K562 (cell line): ENCODE data around the gene GALE. TPM values are rescaled to one million over a fixed set of nuclear protein-coding genes. Genes with fewer than 3 reads are reported as not detected.
A peak's percentile ranks its signal among the peaks of the same experiment; 100 is the strongest.

ENCODE experiments used
- CEBPG ChIP-seq, 3 experiments: fragments of 200-800 bp in 1 of 3; sonication (Bioruptor generic) in 1 of 3; sonication (generic) in 1 of 3; formaldehyde crosslinking in 1 of 3; IDR thresholded peaks in 2 of 3; conservative IDR thresholded peaks in 1 of 3; 2 replicates each; pipeline versions ENCODE4 v1.6.1 to v1.8.0; 2016 to 2022; ENCODE audit warnings: missing compliant biosample characterization in 2 of 3, missing genetic modification characterization in 2 of 3, mild to moderate bottlenecking in 1 of 3, missing genetic modification reagents in 1 of 3
- E2F3 ChIP-seq: fragments of 250-450 bp; sonication (Bioruptor Pico); IDR thresholded peaks from 2 replicates; pipeline ENCODE4 v1.4.0; 2020; ENCODE audit warnings: mild to moderate bottlenecking
- NRF1 ChIP-seq, 2 experiments: fragments of 450-650 bp; IDR thresholded peaks in 1 of 2; conservative IDR thresholded peaks in 1 of 2; 2 replicates each; pipeline ENCODE4 v1.6.1; 2014; ENCODE audit warnings: mild to moderate bottlenecking in 2 of 2
- SRF ChIP-seq, 2 experiments: fragments of 250-450, 450-650 bp in 1 of 2; sonication (Bioruptor Pico) in 1 of 2; sonication (generic) in 1 of 2; formaldehyde crosslinking; IDR thresholded peaks; 2 replicates each; pipeline versions ENCODE4 v1.5.0 to v1.5.1; 2020 to 2022; ENCODE audit warnings: mild to moderate bottlenecking in 1 of 2, missing genetic modification reagents in 1 of 2
- polyA plus RNA-seq, 8 experiments: library from polyadenylated mRNA; depleted of rRNA in 4 of 8; stranded (reverse) in 5 of 8; unstranded in 3 of 8; fragments of >200 nt; fragmentation: Nextera tagmentation in 2 of 8; fragmentation: Illumina TruSeq in 1 of 8; extraction: Ambion mirVana in 2 of 8; extraction: Trizol in 1 of 8; gene quantifications; 2 replicates each; pipeline versions ENCODE4 v1.2.1 to v1.2.3, GENCODE V29; 2011 to 2014; ENCODE audit warnings: inconsistent platforms in 1 of 8, missing spikeins in 1 of 8
- total RNA-seq, 7 experiments: library from RNA; depleted of rRNA in 6 of 7; stranded (reverse); fragments of >200 nt in 6 of 7; fragmentation: Illumina TruSeq in 2 of 7; extraction: Trizol in 2 of 7; gene quantifications; 2 replicates each; pipeline versions ENCODE4 v1.2.1 to v1.2.3, GENCODE V29; 2011 to 2021; ENCODE audit warnings: low replicate concordance in 1 of 7
- TF ChIP-seq, protein P1 (sequence below), 2 experiments: IDR thresholded peaks; 2 replicates each; pipeline ENCODE4 v1.6.1; 2011; ENCODE audit warnings: borderline replicate concordance in 1 of 2, control low read depth in 1 of 2, low read depth in 1 of 2, low read length in 1 of 2, mild to moderate bottlenecking in 1 of 2, mixed read lengths in 1 of 2, moderate library complexity in 1 of 2; ENCODE audit not compliant: insufficient read depth in 1 of 2, insufficient read length in 1 of 2, poor library complexity in 1 of 2, severe bottlenecking in 1 of 2; ENCODE audit errors: extremely low read depth in 1 of 2
- TF ChIP-seq, protein P2 (sequence below): fragments of 200-800 bp; sonication (Bioruptor generic); IDR thresholded peaks from 2 replicates; pipeline ENCODE4 v1.6.1; 2017; ENCODE audit warnings: missing genetic modification characterization, missing compliant biosample characterization
- TF ChIP-seq, protein P3 (sequence below): fragments of 450-650 bp; conservative IDR thresholded peaks from 2 replicates; pipeline ENCODE4 v1.6.1; 2016; ENCODE audit warnings: missing genetic modification characterization, low read depth, mild to moderate bottlenecking, control low read depth, missing compliant biosample characterization

Gene GALE
- total and polyA plus RNA-seq, 9 of the 15 experiments (the other 6 are each of a cell fraction or from before 2014, with no cell fraction given): 8.4 to 139 (median 88.3) TPM

DNA sequence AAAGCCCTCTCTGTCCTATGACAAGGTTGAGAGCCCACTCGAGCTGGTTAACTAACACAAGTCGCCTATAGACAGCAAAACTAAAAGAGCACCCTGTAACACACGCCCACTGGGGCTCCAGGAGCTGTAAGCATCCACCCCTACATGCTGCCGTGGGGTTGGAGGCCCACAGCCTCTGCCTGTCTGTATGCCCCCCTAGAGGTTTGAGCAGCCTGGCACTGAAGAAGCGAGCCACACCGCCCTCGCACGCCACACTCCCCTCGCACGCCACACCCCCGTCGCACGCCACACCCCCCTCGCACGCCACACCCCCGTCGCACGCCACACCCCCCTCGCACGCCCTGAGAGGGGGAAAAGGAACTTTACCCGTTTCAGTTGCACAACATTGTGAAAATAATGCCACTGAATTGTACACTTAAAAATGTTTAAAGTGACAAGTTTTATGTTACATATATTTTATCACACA is 37.9 kb upstream of the GALE start (continued):
- TF ChIP-seq, protein P1, sequence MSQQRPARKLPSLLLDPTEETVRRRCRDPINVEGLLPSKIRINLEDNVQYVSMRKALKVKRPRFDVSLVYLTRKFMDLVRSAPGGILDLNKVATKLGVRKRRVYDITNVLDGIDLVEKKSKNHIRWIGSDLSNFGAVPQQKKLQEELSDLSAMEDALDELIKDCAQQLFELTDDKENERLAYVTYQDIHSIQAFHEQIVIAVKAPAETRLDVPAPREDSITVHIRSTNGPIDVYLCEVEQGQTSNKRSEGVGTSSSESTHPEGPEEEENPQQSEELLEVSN (IDR thresholded peaks at IDR 0.05; ENCODE audit: borderline replicate concordance in 1 of 2, extremely low read depth in 1 of 2, insufficient read depth in 1 of 2, insufficient read length in 1 of 2, low read depth in 1 of 2, low read length in 1 of 2, poor library complexity in 1 of 2, severe bottlenecking in 1 of 2): peak in 1 of 2 experiments; percentile 30
- peak; percentile 33 to 45; a peak in 3 of 4 replicates for TF ChIP-seq NRF1 (conservative IDR thresholded peaks at IDR 0.05 in 1 of 2, IDR thresholded peaks at IDR 0.05 in 1 of 2)
- TF ChIP-seq, protein P2, sequence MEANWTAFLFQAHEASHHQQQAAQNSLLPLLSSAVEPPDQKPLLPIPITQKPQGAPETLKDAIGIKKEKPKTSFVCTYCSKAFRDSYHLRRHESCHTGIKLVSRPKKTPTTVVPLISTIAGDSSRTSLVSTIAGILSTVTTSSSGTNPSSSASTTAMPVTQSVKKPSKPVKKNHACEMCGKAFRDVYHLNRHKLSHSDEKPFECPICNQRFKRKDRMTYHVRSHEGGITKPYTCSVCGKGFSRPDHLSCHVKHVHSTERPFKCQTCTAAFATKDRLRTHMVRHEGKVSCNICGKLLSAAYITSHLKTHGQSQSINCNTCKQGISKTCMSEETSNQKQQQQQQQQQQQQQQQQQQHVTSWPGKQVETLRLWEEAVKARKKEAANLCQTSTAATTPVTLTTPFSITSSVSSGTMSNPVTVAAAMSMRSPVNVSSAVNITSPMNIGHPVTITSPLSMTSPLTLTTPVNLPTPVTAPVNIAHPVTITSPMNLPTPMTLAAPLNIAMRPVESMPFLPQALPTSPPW: peak; percentile 71
- TF ChIP-seq, protein P3, sequence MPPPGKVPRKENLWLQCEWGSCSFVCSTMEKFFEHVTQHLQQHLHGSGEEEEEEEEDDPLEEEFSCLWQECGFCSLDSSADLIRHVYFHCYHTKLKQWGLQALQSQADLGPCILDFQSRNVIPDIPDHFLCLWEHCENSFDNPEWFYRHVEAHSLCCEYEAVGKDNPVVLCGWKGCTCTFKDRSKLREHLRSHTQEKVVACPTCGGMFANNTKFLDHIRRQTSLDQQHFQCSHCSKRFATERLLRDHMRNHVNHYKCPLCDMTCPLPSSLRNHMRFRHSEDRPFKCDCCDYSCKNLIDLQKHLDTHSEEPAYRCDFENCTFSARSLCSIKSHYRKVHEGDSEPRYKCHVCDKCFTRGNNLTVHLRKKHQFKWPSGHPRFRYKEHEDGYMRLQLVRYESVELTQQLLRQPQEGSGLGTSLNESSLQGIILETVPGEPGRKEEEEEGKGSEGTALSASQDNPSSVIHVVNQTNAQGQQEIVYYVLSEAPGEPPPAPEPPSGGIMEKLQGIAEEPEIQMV (tag): no peak
- TF ChIP-seq CEBPG (CRISPR knock-in tag; IDR thresholded peaks at IDR 0.05): peak; percentile 78; the same call in 1 of the 2 replicates
- TF ChIP-seq CEBPG (tag; conservative IDR thresholded peaks at IDR 0.05 in 1 of 2, IDR thresholded peaks at IDR 0.05 in 1 of 2): peak; percentile 64 to 72; a peak in 3 of 4 replicates
- TF ChIP-seq SRF (CRISPR knock-in tag; IDR thresholded peaks at IDR 0.05): no peak
- TF ChIP-seq E2F3 (CRISPR knock-in tag): 0 out of 2 replicates have a peak, but pooled peaks have one; percentile 42
